Measurements from ENCODE around the gene OR6C70.

OR6C70 gene

DNA sequence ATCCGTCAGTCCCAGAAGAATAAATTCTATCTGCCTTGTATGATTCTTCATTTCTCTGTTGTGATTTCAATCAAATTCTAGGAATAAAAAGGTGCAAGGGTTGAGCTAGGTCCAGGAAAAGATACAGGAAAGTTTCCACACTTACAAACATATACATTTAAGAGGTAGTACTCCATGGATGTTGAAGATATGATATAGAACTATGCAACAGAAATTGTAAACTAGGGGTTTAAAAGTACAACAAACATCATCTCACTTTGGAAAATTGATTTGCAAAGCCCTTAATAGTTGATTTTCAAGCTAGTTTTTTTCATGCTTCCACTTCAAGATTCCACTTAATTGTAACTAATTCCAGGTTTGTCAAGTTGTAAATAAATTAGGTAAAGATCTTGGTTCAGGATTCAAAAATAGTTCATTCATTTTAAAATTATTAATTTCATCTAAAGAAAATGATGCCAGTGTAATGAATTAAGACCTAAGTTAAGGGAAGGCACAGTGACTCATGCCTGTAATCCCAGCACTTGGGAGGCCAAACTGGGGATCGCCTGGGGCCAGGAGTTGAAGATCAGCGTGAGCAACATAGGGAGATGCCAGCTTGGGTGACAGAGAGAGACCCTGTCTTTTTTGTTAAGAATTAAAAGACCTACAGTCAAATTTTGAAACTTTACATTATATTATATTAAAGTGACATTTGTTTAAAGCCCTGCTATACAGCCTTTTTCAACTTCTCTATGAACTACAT is at the start of gene OR6C70:
Gene OR6C70 (minus strand): TSS at position 51 of the 742 bp plus-strand sequence. CDS start 0 bp downstream, at position 51.
- DNase-seq (ENCODE audit: low spot score): no peak
- in situ Hi-C loops (cut with MboI; ENCODE audit: low sequenced_read_pairs, unreplicated experiment): no loop called here

DNA sequence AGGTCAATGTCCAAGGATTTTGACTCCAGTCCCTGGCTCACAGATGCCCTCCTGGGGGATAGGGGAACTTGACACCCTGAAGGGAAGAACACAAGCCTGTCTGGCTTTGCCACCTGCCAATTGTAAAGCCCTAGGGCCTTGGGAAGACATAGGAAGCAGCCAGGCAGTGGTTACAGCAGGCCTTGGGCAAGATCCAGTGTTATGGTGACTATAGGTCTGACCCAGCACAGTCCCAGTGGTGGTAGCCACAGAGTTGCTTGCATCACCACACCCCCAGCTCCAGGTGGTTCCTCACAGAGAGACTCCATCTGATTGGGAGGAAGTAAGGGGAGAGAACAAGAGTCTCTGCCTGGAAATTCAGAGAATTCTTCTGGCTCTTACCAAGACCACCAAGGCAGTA is 46.5 kb upstream of the OR6C70 start:
- DNase-seq (ENCODE audit: low spot score): no peak
- in situ Hi-C loops (cut with MboI; ENCODE audit: low sequenced_read_pairs, unreplicated experiment): no loop called here
- TF ChIP-seq, protein P1, sequence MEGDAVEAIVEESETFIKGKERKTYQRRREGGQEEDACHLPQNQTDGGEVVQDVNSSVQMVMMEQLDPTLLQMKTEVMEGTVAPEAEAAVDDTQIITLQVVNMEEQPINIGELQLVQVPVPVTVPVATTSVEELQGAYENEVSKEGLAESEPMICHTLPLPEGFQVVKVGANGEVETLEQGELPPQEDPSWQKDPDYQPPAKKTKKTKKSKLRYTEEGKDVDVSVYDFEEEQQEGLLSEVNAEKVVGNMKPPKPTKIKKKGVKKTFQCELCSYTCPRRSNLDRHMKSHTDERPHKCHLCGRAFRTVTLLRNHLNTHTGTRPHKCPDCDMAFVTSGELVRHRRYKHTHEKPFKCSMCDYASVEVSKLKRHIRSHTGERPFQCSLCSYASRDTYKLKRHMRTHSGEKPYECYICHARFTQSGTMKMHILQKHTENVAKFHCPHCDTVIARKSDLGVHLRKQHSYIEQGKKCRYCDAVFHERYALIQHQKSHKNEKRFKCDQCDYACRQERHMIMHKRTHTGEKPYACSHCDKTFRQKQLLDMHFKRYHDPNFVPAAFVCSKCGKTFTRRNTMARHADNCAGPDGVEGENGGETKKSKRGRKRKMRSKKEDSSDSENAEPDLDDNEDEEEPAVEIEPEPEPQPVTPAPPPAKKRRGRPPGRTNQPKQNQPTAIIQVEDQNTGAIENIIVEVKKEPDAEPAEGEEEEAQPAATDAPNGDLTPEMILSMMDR (IDR thresholded peaks at IDR 0.05; ENCODE audit: borderline replicate concordance, control extremely low read depth, extremely low read depth, insufficient read depth, missing control alignments): no peak

More for the DNA sequence above, at the start of gene OR6C70:
- TF ChIP-seq, protein P1 (IDR thresholded peaks at IDR 0.05; ENCODE audit: borderline replicate concordance, control extremely low read depth, extremely low read depth, insufficient read depth, missing control alignments): no peak

DNA sequence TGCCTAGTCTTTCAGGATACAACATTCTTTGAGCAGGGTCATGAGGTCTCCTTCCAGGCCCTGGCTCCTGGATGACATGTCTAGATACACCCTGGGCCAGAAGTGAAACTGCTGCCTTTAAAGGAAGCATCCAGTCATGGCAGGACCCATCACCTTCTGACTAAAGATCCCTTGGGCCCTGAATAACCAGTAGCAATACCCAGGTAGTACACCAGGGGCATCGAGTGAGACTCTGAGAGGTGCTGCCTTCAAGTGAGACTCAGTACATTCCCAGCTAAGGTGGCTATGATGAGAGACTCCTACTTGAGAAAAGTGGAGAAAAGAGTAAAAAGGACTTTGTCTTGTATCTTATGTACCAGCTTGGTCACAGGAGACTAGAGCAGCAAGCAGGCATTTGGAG is 45.8 kb upstream of the OR6C70 start:
- TF ChIP-seq, protein P1 (IDR thresholded peaks at IDR 0.05; ENCODE audit: borderline replicate concordance, control extremely low read depth, extremely low read depth, insufficient read depth, missing control alignments): no peak
- DNase-seq (ENCODE audit: low spot score): no peak

DNA sequence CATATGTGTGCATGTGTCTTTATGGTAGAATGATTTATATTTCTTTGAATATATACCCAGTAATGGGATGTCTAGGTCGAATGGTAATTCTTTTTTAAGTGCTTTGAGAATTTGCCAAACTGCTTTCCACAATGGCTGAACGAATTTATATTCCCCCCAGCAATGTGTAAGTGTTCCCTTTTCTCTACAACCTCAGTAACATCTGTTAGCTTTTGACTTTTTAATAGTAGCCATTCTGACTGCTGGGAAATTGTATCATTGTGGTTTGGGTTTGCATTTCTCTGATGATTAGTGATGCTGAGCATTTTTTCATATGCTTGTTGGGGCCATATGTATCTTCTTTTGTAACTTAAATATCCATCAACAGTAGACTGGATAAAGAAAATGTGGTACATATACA is 31.7 kb upstream of the OR6C70 start:
- DNase-seq (ENCODE audit: low spot score): no peak
- TF ChIP-seq, protein P1 (IDR thresholded peaks at IDR 0.05; ENCODE audit: borderline replicate concordance, control extremely low read depth, extremely low read depth, insufficient read depth, missing control alignments): no peak
- in situ Hi-C loops (cut with MboI; ENCODE audit: low sequenced_read_pairs, unreplicated experiment): no loop called here

More for the DNA sequence above, 45.8 kb upstream of the OR6C70 start:
- in situ Hi-C loops (cut with MboI; ENCODE audit: low sequenced_read_pairs, unreplicated experiment): no loop called here

DNA sequence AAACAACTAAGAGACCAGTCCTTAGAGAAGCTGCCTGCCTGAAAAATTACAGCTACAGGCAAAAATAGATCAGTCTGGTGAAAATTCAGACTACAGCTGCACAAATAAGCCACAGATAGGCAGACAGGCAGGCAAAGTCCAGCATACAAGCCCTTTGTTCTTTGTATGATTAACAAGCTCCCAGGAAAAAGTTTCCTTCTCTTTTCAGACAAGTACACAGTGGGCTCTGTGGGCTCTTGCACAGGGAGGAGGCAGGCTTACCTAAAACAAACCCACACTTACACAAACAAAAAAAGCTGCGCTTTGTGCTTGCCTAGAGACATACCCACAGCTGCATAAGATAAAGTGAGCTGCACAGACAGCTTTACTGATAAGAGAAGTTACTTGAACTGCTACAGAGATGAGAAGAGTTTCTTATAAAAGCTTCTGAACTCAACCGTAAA is 29.9 kb upstream of the OR6C70 start:
- TF ChIP-seq, protein P1 (IDR thresholded peaks at IDR 0.05; ENCODE audit: borderline replicate concordance, control extremely low read depth, extremely low read depth, insufficient read depth, missing control alignments): no peak
- DNase-seq (ENCODE audit: low spot score): no peak
- in situ Hi-C loops (cut with MboI; ENCODE audit: low sequenced_read_pairs, unreplicated experiment): no loop called here

DNA sequence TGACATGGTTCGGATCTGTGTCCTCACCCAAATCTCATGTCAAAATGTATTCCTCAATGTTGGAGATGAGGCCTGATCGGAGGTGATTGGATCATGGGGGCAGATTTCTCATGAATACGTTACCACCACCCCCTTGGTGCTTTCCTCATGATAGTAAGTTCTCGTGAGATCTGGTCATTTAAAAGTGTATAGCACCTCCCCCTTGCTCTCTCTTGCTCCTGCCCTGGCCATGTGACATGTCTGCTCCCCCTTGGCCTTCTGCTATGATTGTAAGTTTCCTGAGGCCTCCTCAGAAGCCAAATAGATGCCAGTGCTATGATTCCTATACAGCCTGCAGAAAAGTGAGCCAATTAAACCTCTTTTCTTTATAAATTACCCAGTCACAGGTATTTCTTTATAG is 29.3 kb upstream of the OR6C70 start:
- in situ Hi-C loops (cut with MboI; ENCODE audit: low sequenced_read_pairs, unreplicated experiment): no loop called here
- no peak for DNase-seq (ENCODE audit: low spot score)
- TF ChIP-seq, protein P1 (IDR thresholded peaks at IDR 0.05; ENCODE audit: borderline replicate concordance, control extremely low read depth, extremely low read depth, insufficient read depth, missing control alignments): no peak

Data from GM13976 (cell line).